T47D (cell line): ENCODE data around the gene OPRM1.

ENCODE experiments used
- DNase-seq, 2 experiments: peaks; one replicate each; pipeline versions ENCODE4 v3.0.0 to v3.0.0-alpha.2; 2011 to 2012; ENCODE audit warnings: low read depth in 1 of 2, low spot score in 1 of 2
- JUND ChIP-seq: IDR thresholded peaks from 2 replicates; pipeline ENCODE4 v1.6.1; 2012; ENCODE audit warnings: low read depth
- in situ Hi-C: cut with HindIII; loops from 2 replicates; pipeline ENCODE4 v1.10.0; 2016; ENCODE audit warnings: low sequenced_read_pairs, low pct_unique_long_range_greater_than_20kb

OPRM1 gene

DNA sequence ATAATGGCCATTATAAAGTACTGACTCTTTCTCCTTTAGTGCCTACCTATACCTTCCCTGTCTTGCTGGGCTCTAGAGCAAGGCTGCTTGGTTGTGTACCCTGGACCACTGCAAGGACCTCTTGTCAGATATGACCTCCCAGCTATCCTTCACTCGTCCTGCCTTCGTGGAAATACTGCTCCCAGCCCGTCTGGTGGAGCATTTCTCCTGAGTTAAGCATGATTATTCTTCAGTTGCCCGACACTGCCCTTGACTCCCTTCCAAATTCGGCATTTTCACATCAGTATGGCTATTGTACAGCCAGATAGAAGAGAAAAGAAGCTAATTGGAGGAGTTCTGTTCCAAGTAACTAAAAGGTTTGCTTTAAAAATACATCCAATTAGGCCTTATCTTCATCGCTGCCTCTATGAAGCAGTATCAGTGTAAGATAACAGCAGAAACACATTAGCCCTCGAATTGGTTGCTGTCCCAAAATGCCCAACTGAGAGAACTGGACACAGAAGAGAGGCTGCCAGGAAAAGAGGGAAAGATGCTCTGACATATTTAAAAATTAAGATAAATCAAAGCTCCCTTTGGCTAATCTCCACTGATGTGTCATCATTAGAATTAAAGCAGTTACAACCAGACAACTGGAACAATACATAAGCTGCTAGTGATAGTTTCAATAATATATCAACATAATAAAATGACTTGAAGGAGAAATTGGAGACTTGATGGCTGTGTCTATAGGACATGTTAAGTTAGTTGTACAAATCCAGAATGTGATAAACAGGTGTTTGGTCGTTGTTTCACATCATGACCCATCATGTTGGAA is 54.4 kb downstream of the OPRM1 start:
- no peak for DNase-seq
- in situ Hi-C loops = no loop called here
- TF ChIP-seq JUND = no peak

DNA sequence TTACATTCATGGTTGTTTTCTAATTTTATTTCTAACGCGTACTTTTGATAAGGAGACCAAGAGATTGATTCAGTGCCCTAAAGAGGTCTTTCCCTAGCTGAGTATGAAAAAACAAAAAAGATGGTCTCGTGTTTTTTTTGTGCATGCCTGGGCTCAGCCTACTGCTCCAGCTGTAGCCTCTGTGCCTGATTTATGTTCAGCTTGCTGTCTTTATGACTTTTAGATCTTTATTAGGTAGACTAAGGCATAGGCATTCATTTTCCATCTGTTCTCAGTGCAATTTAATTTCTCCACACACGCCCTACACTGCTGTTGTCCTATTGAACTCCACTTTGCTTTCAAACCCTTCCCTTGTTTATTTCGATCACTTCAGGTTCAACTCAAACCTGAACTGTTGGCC is 56.5 kb downstream of the OPRM1 start:
- in situ Hi-C loops = no loop called here
- DNase-seq = no peak
- TF ChIP-seq JUND = no peak

DNA sequence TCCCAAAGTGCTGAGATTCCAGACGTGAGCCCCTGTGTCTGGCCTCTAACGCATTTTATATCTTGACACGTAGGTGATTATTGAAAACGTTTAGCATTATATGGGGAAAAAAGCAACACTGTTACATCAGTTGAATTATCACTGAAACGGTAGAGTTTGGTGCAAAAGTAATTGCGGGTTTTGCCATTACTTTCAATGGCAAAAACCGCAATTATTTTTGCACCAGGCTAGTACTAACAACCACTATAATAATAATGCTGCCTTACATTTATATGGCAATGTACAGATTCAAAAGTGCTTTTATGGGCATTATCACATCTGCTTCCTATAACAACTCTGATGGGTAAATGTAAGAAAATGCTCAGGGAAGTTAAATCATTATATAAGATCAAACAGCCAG is 57.3 kb downstream of the OPRM1 start:
- in situ Hi-C loops = no loop called here
- DNase-seq = no peak

DNA sequence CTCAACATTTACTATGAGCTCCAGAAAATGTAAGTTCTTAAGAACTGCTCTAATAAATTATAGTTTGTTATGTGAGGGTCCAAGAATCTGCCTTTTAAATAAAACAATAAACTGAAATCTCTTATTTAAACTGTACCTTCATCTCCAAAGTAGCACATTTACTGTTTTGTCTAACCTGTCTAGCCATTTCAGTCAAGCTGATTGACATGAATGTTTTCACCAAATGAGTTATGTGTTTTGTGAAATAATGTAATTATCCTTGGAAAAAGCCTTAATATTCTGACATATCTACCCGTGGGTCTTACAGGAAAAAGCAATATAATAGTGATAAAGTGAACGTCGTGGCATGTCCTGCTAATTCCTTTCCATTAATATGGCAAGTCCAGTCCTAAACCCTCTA is 57.8 kb downstream of the OPRM1 start:
- in situ Hi-C loops = no loop called here

More for the DNA sequence above, 57.3 kb downstream of the OPRM1 start:
- TF ChIP-seq JUND = no peak

DNA sequence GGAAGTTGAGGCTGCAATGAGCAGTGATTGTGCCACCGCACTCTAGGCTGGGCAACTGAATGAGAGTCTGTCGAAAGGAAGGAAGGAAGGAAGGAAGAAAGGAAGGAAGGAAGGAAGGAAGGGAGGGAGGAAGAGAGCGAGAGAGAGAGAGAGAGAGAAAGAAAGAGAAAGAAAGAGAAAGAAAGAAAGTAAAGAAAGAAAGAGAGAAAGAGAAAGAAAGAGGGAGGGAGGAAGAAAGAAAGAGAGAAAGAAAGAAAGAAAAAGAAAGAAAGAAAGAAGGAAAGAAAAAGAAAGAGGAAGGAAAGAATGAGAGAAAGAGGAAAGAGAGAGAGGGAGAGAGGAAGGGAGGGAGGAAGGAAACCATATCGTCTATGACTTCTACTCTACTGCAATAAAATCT is 60.2 kb downstream of the OPRM1 start:
- DNase-seq = no peak
- no peak for TF ChIP-seq JUND
- in situ Hi-C loops = no loop called here

More for the DNA sequence above, 57.8 kb downstream of the OPRM1 start:
- TF ChIP-seq JUND = no peak
- DNase-seq = no peak

DNA sequence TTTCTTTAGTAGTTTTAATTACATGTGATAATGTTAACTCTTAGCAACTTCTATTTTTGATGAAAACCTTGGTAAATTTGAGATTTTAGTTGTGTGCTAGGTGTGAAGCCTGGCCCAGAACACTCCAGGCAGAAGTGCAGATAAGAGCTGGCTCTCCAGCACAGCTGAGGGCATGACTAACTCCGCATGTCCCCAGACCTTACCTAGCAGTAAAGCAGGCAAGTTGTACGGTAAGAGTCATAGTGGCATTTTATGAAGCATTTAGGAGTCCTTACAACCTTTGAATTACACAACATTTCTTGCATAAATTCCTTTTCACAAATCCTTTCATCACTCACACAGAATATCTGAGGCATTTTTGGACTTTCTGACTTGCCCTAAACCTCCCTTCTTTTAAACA is 67.2 kb downstream of the OPRM1 start:
- DNase-seq = no peak
- TF ChIP-seq JUND = no peak

DNA sequence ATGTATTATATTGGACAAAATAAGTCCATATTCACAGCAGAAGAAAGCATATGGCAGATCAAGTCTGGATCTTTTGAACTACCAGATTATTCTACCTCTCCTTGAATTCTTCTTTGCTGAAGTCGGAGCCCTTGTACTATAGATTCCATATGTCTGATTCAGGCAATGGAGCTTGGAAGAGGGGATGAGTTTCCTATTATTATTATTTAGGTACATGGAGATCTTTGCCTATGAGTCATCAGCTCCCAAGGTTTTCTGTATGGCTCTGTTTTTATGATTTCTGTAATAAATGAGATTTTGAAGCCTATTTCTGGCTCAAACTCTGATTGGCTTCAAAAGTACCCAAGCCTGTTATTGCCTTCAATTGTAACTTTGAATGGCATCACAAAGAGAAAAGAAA is 72.0 kb downstream of the OPRM1 start:
- no peak for TF ChIP-seq JUND
- in situ Hi-C loops = no loop called here
- no peak for DNase-seq

More for the DNA sequence above, 67.2 kb downstream of the OPRM1 start:
- in situ Hi-C loops = no loop called here

DNA sequence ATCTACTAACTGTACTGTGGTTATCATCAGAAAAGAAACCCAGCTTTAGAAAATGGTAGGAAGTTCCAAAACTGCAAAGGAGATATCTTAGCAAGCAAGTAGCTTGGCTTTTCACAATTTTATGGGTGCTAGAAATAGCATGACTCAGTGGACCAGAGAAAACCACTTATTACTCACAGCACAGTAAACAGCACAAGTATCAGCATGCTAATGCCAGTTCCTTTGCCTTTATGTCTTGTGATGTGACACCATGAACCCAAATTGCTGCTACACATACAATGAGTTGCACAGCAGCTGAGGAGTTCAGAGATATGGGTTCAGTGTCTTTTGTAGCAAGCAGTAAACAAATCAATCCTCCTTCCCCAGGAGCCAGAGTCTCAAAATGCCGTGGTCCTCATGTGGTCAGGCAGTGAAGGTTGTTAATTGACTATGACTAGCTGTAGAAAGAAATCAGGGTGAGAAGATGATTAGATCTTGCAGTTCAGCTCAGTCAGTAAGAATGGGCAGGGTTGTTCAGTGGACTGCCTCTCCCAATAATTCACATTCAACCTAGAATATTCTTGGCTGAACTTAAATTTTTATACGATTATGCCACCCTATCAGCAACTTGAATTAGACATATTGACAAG is 73.3 kb downstream of the OPRM1 start:
- in situ Hi-C loops = no loop called here
- DNase-seq = no peak
- TF ChIP-seq JUND = no peak

DNA sequence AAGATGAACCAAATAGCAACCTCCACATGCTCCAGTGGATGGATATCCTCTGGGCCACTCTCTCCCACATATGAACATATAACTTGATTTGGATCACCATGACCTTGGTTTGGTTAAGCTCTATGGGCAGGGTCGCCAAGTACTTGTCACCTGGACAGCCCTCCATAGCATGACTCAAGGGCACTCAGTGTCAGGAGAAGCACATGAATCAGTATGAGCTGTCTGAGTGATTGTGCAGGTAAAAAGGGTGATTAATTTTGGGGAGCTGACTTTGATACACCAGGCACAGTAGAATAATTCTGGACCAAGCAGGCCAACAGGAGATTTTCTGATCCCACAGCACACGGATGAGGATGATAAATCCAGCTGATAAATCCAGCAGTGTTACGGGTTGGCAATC is 74.4 kb downstream of the OPRM1 start:
- TF ChIP-seq JUND = no peak
- DNase-seq = no peak
- in situ Hi-C loops = no loop called here

DNA sequence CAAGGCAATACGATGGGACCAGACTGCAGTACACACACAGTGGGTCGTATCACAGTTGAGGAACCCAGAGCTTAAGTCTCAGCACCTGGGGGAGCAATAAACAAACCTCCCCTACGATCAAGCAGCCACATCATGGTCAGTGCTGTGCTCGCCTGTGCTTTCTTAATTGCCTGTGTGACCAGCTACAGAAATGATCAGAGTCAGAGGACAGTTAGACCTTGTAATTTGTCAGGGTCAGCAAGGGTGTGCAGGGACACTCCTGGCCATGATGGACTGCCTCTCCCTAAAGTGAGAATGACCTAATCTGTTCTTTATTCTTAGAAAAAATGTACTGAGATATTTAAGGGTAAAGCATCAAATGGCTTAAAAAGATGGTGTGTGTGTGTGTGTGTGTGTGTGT is 78.4 kb downstream of the OPRM1 start:
- no peak for DNase-seq
- no peak for TF ChIP-seq JUND
- in situ Hi-C loops = no loop called here

DNA sequence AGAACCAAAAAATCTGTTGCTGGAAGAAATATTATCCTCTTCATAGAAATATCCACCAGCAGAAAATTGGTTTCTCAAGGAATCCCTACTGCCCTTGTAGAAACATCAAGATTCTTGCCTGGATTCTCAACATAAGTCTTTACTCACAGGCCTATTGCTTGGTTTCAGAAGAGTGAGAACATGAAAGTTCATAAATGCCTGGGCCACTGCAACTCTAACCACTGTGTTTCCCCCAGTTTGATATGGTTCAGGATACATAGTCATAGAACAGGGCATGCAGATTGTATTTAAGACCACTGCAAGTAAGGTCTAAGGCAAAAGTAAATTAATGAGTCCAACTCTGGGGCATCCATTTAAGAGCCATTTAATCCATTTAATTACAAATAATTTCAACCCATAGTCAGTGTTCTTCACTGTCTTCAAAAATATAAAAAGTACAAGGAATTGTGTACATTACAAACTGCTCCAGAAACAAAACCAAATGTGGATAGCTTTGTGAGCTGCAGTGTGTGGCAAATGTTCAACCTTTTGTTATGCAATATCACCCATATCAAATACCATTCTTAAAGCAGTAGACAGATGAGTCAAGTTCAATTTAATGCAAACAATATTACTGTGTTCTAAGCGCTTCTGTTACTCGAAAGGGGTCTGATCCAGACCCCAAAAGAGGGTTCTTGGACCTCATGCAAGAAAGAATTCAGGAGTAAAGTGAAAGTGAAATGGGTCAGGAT is 83.3 kb downstream of the OPRM1 start:
- no peak for DNase-seq
- in situ Hi-C loops = no loop called here
- TF ChIP-seq JUND = no peak

DNA sequence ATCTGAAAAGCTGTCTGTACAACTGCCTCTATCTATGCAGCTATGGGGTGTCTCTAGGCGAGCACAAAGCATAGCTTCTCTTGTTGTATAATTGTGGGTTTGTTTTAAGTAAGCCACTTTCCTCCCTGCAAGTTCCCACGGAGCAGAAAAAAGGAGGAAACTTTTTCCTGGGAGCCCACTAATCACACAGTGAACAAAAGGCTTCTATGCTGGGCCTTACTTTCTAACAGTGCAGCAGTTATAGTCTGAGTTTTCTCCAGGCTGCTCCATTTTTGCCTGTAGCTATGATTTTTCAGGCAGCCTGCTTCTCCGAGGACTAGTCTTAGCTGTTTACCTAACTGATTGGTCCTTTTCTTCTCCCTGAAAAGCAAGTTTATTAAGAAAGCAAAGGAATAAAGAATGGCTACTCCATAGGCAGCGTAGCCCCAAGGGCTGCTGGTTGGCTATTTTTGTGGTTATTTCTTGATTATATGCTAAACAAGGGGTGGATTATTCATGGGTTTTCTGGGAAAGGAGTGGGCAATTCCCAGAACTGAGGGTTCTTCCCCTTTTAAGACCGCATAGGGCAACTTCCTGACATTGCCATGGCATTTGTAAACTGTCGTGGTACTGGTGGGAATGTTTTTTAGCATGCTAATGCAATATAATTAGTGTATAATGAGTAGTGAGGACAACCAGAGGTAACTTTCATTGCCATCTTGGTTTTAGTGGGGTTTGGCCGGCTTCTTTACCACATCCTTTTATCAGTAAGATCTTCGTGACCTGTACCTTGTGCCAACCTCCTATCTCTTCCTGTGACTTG is 84.3 kb downstream of the OPRM1 start:
- DNase-seq = no peak
- TF ChIP-seq JUND = no peak
- in situ Hi-C loops = no loop called here
